Breast epithelium (tissue), 4 donors: Measurements from ENCODE around the gene AMFR. TPM values are rescaled to one million over a fixed set of nuclear protein-coding genes. Genes with fewer than 3 reads are reported as not detected.
A peak's percentile ranks its signal among the peaks of the same experiment; 100 is the strongest.

ENCODE experiments used
- DNase-seq, 2 donors: peaks; one replicate each; pipeline ENCODE4 v3.0.0-alpha.2; 2019; ENCODE audit warnings: low spot score in 2 of 2
- H3K27ac ChIP-seq, 2 donors: fragments of 200-600 bp; sonication (generic) in 1 of 2; one replicate each; pipeline ENCODE4 v1.5.1; 2016 to 2019; ENCODE audit warnings: mild to moderate bottlenecking in 1 of 2
- H3K27me3 ChIP-seq, 2 donors: fragments of 200-600 bp; sonication (generic) in 1 of 2; one replicate each; pipeline versions ENCODE4 v1.5.1 to v1.6.0; 2017 to 2019; ENCODE audit warnings: control low read depth in 1 of 2, mild to moderate bottlenecking in 1 of 2
- H3K36me3 ChIP-seq: fragments of 200-600 bp; one replicate; pipeline ENCODE4 v1.5.1; 2019
- H3K4me1 ChIP-seq, 2 donors: fragments of 200-600 bp; sonication (generic); one replicate each; pipeline ENCODE4 v1.5.1; 2016 to 2019; ENCODE audit warnings: control low read depth in 1 of 2
- H3K4me3 ChIP-seq, 3 donors: fragments of 200-600 bp; sonication (generic); 1 replicate in 2 of 3; 2 replicates in 1 of 3; pipeline ENCODE4 v1.5.1; 2016 to 2019; ENCODE audit warnings: mild to moderate bottlenecking in 3 of 3, moderate library complexity in 2 of 3
- H3K9me3 ChIP-seq, 2 donors: fragments of 200-600 bp; sonication (generic) in 1 of 2; one replicate each; pipeline ENCODE4 v1.5.1; 2016 to 2019; ENCODE audit warnings: control low read depth in 1 of 2
- POLR2A ChIP-seq: fragments of 450-650 bp; IDR thresholded peaks from one replicate; pipeline ENCODE4 v1.6.1; 2016; ENCODE audit warnings: antibody characterized with exemption, mild to moderate bottlenecking, moderate library complexity
- POLR2AphosphoS5 ChIP-seq, 3 donors: sonication (generic); formaldehyde crosslinking; IDR thresholded peaks; one replicate each; pipeline ENCODE4 v1.6.1; 2017; ENCODE audit warnings: antibody characterized with exemption in 3 of 3
- intact Hi-C: fragments of 100-400 bp; cut with DNase I; formaldehyde crosslinking; loops from one replicate; pipeline ENCODE4 v1.15.1; 2023; ENCODE audit warnings: low total_unique reads
- total RNA-seq, 3 donors: library from RNA; depleted of rRNA; stranded (reverse); fragments of >200 nt; gene quantifications; one replicate each; pipeline ENCODE4 v1.1.0, GENCODE V29; 2016
- TF ChIP-seq, protein P1 (sequence below), 3 donors: fragments of 450-650 bp; IDR thresholded peaks; one replicate each; pipeline ENCODE4 v1.5.1; 2016 to 2017; ENCODE audit warnings: antibody characterized with exemption in 3 of 3, mild to moderate bottlenecking in 3 of 3, moderate library complexity in 3 of 3

AMFR gene
- total RNA-seq, 3 donors from 2014 or later: 156 to 205 (median 188) TPM

- TF ChIP-seq POLR2A: no peak
- TF ChIP-seq POLR2AphosphoS5 (IDR thresholded peaks at IDR 0.05): no peak
- TF ChIP-seq, protein P1, sequence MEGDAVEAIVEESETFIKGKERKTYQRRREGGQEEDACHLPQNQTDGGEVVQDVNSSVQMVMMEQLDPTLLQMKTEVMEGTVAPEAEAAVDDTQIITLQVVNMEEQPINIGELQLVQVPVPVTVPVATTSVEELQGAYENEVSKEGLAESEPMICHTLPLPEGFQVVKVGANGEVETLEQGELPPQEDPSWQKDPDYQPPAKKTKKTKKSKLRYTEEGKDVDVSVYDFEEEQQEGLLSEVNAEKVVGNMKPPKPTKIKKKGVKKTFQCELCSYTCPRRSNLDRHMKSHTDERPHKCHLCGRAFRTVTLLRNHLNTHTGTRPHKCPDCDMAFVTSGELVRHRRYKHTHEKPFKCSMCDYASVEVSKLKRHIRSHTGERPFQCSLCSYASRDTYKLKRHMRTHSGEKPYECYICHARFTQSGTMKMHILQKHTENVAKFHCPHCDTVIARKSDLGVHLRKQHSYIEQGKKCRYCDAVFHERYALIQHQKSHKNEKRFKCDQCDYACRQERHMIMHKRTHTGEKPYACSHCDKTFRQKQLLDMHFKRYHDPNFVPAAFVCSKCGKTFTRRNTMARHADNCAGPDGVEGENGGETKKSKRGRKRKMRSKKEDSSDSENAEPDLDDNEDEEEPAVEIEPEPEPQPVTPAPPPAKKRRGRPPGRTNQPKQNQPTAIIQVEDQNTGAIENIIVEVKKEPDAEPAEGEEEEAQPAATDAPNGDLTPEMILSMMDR (IDR thresholded peaks at IDR 0.05): no peak
- no peak for DNase-seq
- no peaks in the 10 kb centered on the region for H3K9me3 ChIP-seq
- H3K27me3 ChIP-seq: no peaks in the 10 kb centered on the region
- intact Hi-C loops: no loop called here
- H3K4me3 ChIP-seq: no peak overlapping the region
- H3K27ac ChIP-seq: no peak overlapping the region
- no peaks in the 10 kb centered on the region for H3K36me3 ChIP-seq
- H3K4me1 ChIP-seq: no peaks in the 10 kb centered on the region
Observed at GRCh38 chr16:56372013-56372634, 53.2 kb downstream of the AMFR start.

- no peak for TF ChIP-seq POLR2A
- TF ChIP-seq, protein P1 (IDR thresholded peaks at IDR 0.05): no peak
- no peak for TF ChIP-seq POLR2AphosphoS5 (IDR thresholded peaks at IDR 0.05)
- intact Hi-C loops: no loop called here
- no peak overlapping the region for H3K4me3 ChIP-seq
- peak overlapping the region; percentile 53 to 54 for H3K27ac ChIP-seq
- H3K4me1 ChIP-seq: no peaks in the 10 kb centered on the region
- H3K36me3 ChIP-seq: no peaks in the 10 kb centered on the region
- no peaks in the 10 kb centered on the region for H3K27me3 ChIP-seq
- no peak for DNase-seq
- no peaks in the 10 kb centered on the region for H3K9me3 ChIP-seq
Observed at GRCh38 chr16:56371660-56371937, 53.7 kb downstream of the AMFR start.

DNA sequence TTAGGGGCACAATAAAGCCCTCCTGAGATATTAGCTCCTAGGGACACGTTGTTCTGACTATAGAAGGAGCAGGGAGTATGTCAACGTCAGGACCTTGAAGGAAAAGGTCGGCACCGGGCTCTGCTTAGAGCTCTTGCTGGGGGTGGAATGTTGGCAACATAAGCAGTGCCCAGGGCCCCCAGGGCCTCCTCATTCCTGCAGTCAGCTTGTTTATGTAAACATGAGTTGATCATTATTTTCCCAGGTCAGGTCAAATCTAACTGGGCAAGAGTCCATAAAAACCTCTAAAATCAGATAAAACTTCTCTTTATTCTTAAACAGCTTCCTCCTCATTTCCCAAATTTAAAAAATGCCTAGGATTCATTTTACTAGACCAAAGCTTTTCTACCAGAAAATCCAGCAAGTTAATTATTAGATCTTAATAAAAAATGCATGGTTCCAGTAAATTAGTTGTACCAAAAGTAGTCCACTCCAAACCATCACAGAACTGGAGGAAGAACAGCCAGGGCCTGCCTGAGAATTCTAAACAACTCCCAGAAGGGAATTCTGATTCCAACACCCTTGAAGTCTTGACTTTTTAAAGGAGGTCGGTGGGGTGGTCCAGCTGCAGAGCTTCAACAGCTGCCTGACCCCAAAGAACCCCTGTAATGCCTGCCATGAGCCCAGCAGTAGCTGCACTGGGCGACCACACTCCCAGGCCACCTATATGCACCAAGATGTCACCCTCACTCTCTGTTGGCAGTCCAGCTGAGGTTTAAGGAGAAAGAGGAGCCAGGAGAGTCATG lies 54.3 kb downstream of the AMFR start:
- Histone ChIP-seq H3K36me3 (no peaks in the 10 kb centered on the region), H3K27ac (peak overlapping the region; percentile 53 to 54), H3K4me1 (no peaks in the 10 kb centered on the region), H3K9me3 (no peaks in the 10 kb centered on the region), H3K27me3 (no peaks in the 10 kb centered on the region), H3K4me3 (no peak overlapping the region)
- TF ChIP-seq, protein P1 (IDR thresholded peaks at IDR 0.05): no peak
- TF ChIP-seq POLR2AphosphoS5 (IDR thresholded peaks at IDR 0.05) (no peak), POLR2A (no peak)
- intact Hi-C loops: no loop called here
- DNase-seq: peak in 1 of 2 donors; percentile 71

GRCh38 chr16:56370185-56370874 lies 55.0 kb downstream of the AMFR start:
- Histone ChIP-seq H3K27me3 (no peaks in the 10 kb centered on the region), H3K4me3 (no peak overlapping the region), H3K4me1 (no peaks in the 10 kb centered on the region), H3K36me3 (no peaks in the 10 kb centered on the region), H3K9me3 (no peaks in the 10 kb centered on the region), H3K27ac (peak overlapping the region; percentile 28 to 54)
- intact Hi-C loops: no loop called here
- no peak for DNase-seq
- TF ChIP-seq POLR2A (no peak), POLR2AphosphoS5 (IDR thresholded peaks at IDR 0.05) (no peak)
- TF ChIP-seq, protein P1 (IDR thresholded peaks at IDR 0.05): no peak

GRCh38 chr16:56369202-56369601 lies 56.1 kb downstream of the AMFR start:
- peak in 1 of 2 donors; percentile 43 for DNase-seq
- TF ChIP-seq, protein P1 (IDR thresholded peaks at IDR 0.05): no peak
- TF ChIP-seq POLR2AphosphoS5 (IDR thresholded peaks at IDR 0.05): no peak
- no peak for TF ChIP-seq POLR2A
- H3K4me1 ChIP-seq: no peaks in the 10 kb centered on the region
- peak overlapping the region; percentile 26 to 30 for H3K27ac ChIP-seq
- no peaks in the 10 kb centered on the region for H3K9me3 ChIP-seq
- no peaks in the 10 kb centered on the region for H3K36me3 ChIP-seq
- no peak overlapping the region for H3K4me3 ChIP-seq
- intact Hi-C loops: no loop called here
- H3K27me3 ChIP-seq: no peaks in the 10 kb centered on the region
